Measurements from ENCODE around the gene EFHC2.

GRCh38 chrX:44299177-44299576 lies 44.3 kb downstream of the EFHC2 start:
- TF ChIP-seq CTCF (IDR thresholded peaks at IDR 0.05; ENCODE audit: low read depth, low read length, missing input control), result no peak
- no peak for TF ChIP-seq REST (IDR thresholded peaks at IDR 0.05)
- no peak for TF ChIP-seq TAF1 (conservative IDR thresholded peaks at IDR 0.05)
- TF ChIP-seq ZBTB33 (IDR thresholded peaks at IDR 0.05), result no peak
- TF ChIP-seq RXRA (IDR thresholded peaks at IDR 0.05), result no peak
- no peak for TF ChIP-seq EGR1 (IDR thresholded peaks at IDR 0.05; ENCODE audit: low read depth in 2 of 2)
- no peak for TF ChIP-seq JUND (IDR thresholded peaks at IDR 0.05)
- TF ChIP-seq RAD21 (IDR thresholded peaks at IDR 0.05), result no peak
- TF ChIP-seq SP1 (IDR thresholded peaks at IDR 0.05), result no peak
- TF ChIP-seq GABPA (IDR thresholded peaks at IDR 0.05 in 1 of 2, conservative IDR thresholded peaks at IDR 0.05 in 1 of 2), result no peak
- no peak for TF ChIP-seq ATF3 (IDR thresholded peaks at IDR 0.05)
- no peak for TF ChIP-seq NR2F2 (IDR thresholded peaks at IDR 0.05)
- TF ChIP-seq YY1 (IDR thresholded peaks at IDR 0.05), result no peak

All from liver (tissue), 3 donors.